ENCODE results near the gene PAPPA2.
"Not testable (repeated sequence)": the region's sequence is repeated elsewhere in the genome, so short reads cannot be mapped to it uniquely, and the experiment has no call there.

Gene PAPPA2

DNA sequence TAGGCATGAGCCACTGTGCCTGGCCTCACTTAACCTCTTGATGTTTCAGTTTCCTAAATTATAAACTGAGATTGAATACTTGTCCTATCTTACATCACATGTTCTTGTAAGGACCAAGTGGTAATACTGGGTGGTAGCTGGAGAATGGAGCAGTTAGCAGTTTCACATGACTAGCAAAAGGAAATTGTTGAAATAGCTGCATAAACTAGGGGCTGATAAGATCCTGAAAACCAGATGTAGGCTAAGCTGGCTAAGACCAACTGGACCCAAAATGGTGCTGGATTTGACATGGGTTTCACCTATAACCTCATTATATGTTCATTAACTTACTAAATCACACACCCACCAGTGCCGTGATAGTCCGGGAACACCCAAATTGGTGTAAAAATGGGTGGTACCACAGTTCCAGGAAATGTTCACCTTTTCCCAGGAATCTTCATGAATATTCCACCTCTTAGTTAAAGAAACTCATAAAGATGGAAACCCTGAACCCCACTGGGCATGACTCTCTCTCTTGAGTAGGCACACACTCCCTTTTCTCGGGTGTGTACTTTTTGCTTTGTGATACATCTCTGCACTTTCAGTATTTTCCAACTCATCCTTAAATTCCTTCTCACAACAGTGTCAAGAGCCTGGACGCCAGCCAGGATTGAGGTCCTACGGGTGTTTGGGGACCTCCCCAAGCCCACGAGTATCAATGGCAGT, at the start of gene PAPPA2:
Gene PAPPA2, plus strand, starts transcription at position 502 of the 705 bp plus-strand sequence. CDS start 93,148 bp downstream, outside the sequence.
- no peak for DNase-seq

DNA sequence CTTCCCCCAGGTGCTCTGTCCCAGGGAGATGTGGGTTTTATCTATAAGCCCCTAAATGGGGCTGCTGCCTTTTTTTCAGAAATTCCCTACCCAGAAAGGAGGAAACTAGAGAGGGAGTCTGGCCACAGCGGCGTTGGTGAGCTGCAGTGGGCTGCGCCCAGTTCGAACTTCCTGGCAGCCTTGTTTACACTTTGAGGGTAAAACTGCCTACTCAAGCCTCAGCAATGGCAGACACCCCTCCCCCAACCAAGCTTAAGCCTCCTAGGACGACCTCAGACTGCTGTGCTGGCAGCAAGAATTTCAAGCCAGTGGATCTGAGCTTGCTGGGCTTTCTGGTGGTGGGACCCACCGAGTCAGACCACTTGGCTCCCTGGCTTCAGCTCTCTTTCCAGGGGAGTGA, 46.2 kb upstream of the PAPPA2 start:
- DNase-seq: no peak

- DNase-seq: not testable (repeated sequence)
Observed at GRCh38 chr1:176419608-176420007, 43.4 kb upstream of the PAPPA2 start.

DNA sequence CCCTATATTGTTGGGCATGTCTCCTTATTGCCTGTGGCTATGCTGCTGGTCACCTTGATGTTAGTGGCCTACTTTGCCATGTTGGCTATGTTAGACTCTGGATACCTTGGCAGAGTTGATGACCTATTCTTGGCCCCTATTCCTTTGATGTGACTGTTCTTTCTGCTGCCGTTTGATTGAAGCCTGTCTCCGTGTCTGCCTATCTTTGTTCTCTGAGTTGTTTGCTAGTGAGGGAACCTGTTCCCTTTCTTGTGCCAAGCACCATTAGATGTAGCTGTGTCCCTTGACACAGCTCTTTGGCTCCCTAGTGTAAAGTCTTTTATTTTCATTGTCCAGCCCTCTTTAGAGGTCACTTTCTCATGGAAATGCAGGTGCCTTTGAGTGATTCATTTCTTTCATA, 28.7 kb upstream of the PAPPA2 start:
- no peak for DNase-seq

- DNase-seq: no peak
Observed at GRCh38 chr1:176436251-176436650, 26.7 kb upstream of the PAPPA2 start.

DNA sequence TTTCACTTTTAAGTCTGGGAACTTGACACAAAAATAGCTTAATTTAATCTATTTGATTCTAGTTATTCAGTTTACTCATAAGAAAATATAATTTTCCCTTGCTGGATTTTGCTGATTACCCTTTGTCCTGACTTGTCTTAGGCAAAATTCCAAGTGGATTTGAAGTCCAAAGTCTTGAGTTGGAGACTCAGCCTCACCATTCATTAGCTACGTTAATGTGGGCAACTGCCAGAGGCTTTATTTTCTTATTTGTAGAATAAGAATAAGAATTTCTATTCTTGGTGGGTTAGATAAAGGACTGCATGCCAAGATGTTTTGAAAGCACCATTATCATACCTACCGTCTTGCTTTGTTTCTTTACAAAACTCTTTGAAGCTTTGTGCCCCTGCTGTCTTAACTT, 22.8 kb upstream of the PAPPA2 start:
- DNase-seq: no peak

GRCh38 chr1:176444286-176444685, 18.7 kb upstream of the PAPPA2 start:
- no peak for DNase-seq

DNA sequence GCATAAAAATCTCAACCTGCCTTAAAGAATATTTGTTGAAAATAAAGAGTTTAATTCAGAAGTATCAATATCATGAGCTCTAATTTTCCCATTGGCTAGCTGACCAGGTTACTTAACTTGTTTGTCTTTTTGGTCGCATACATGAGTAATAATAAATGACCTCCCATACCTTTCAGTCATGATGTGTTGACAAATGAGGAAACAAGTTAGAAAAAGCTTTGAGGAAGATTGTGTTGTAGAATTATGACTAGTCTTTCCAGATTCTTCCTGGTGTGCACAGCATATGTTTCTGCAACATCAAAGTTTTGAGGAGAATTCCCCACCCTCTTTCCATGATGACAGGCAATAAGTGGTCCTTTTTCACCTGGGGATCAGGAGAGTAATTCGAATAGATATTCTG, 17.6 kb upstream of the PAPPA2 start:
- no peak for DNase-seq

DNA sequence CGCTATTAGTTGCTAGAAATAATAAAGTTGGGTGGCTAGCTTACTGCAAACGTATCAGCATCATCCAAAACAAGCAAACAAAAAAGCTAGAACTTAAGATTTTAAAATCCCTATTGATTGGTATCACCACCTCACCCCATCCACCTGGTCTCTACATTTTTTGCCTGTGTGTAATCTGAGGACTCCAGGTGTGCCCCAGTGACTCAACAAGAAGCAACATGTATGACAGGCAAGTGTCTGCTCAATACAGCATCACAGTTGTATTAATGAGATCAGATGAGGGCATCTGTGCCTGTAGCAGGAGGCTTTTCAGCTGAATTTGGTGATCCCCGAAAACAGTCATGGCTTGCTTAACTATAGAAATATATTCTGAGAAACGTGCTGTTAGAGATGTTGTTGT, 14.6 kb upstream of the PAPPA2 start:
- no peak for DNase-seq

GRCh38 chr1:176450526-176450925, 12.4 kb upstream of the PAPPA2 start:
- no peak for DNase-seq

GRCh38 chr1:176451741-176452140, 11.2 kb upstream of the PAPPA2 start:
- DNase-seq: not testable (repeated sequence)

- no peak for DNase-seq
Observed at GRCh38 chr1:176456795-176457194, 6.2 kb upstream of the PAPPA2 start.

GRCh38 chr1:176460544-176461336, 2.2 kb upstream of the PAPPA2 start:
- no peak for DNase-seq

GRCh38 chr1:176461576-176461975, 1.4 kb upstream of the PAPPA2 start:
- no peak for DNase-seq

DNA sequence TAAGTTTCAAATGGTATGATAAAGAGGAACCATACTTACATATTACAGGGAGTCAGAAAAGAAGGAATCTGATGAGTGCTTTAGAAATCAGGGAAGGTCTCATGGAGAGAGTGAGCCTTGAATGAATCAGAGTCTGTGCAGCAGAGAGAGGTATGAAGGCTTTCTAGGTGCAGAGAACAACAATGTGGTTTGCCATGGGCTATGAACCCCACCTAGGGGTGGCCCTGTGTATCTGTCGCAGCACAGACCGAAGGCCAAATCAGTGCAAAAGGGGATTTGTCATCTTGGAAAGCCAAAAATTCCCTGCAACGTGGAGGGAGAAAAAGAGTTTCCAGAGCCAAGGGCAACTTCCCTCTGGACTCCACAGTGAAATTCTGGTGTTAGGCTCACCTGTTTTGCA, 3.5 kb downstream of the PAPPA2 start:
- DNase-seq: no peak

GRCh38 chr1:176469450-176470010, 6.6 kb downstream of the PAPPA2 start:
- no peak for DNase-seq

DNA sequence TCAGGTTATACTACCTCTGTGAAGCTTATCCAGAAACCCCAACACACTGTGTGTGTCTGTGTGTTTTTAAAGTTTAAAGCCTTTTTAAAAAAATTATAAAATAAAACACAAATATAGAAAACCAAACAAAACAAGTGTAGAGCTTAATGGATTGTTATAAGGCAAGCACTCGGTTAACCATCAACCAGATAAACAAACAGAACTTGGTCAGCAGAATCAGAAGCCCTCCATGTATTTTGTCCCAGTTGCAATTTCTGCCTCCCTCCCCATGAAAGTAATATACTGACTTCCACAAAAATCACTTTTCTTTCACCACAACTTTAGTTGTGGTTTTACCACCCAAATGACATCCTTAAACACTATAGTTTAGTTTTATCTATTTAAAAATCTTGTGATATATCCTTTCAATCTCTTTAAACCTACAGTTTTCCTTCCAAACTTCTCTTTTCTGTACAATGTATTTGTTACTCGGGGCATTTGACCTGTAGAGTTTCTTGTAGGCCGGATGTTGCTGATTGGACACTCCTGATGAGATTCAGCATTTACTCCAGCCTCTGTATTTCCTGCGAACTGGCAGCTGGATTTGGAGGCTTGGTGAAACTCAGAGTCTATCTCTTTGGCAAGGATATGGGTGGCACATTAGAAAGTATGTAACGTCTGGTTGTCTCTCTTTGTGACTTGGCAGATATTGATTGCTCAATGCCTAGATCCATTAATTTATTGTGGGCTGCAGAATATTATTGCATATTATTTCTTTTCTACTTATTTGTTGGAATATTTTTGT, 8.6 kb downstream of the PAPPA2 start:
- no peak for DNase-seq

DNA sequence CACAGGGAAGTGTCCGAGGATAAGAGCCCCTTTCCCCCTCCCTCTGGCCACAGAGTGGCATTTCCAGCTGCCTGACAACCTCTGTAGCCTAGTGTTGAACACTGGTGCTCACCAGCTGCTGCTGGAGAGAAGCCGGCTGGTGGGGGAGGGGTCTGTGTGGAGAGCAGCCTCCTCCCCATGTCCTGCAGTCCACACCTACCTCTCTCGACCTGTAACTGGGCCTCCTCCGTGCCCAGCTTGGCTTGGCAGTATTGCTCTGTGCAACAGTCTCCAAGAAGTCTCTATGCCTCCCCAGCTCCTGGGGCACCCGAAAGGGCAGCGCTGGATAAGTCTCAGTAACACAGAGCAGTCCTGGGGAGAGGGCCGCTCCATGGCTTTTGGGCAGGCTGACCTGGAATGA, 17.0 kb downstream of the PAPPA2 start:
- DNase-seq: no peak

DNA sequence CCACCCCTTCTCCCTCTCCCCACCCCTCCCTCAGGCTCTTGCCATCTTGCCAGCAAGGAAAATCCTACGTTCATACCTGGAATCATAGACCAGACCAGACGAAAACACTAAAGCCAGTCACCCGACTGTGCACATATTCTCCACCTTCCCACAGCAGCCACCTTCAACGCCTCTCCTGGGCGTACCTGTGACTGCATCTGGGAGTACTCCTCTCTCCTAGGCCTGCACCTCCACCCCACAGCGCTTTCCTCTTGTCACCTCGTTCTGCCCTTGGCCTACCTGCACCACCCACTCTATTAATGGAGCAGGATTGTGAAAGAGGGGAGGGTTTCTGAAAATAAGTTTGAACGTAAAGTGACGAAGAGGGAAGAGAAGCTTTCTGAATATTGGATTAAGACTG, 17.8 kb downstream of the PAPPA2 start:
- no peak for DNase-seq

DNA sequence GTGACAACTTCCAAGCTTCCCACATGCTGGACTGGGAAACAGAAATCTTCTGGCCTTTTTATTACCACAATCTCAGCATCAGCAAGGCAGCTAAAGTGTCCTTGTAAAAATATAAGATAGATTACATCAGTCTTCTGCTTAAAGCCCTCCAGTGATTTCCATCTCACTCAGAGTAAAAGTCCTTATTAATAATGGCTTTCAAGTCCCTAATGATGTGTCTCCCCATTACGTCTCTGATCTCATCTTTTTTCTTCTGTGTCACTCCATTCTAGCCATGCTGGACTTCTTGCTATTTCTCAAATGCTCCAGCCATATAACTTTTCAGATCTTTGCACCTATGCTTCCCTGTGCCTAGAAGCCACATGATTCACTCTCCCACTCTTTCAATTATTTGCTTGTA, 22.1 kb downstream of the PAPPA2 start:
- DNase-seq: no peak

DNA sequence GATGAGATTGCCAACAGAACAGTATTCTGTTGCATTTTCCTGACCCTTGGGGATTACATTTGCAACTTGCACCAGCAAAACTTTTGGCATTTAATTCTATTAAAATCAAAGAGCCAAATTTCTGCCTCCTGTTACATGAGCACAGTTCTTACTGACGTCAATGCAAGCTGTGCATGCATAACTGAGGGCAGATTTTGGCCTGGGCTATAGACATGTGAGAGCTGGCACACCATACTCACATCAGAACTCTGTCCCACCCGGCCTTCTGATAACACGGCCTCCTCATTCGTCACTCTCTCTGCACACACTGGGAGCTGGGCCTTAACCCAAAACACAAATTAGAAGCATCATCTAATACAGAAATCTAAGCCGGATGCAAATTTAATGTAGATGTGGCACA, 31.5 kb downstream of the PAPPA2 start:
- DNase-seq: no peak

- no peak for DNase-seq
Observed at GRCh38 chr1:176499671-176500070, 36.7 kb downstream of the PAPPA2 start.

DNA sequence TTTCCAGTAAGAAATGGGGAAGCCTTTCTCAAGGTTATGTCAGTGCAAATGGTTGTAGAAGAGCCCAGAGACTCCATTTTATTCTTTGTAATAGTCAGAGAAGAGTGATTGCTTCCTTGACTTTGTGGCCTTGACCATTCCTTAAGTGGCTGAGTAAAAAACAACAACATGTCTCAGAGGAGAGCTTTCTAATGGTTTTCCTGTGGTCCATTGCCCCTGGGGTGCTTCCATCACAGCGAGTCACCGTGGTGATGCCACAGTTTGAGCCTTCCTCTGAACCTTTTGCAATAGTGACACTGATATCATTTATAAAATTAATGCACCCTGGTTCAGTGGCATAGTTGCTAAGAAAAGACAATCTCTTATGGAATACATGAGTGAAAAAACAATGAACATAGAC, 38.6 kb downstream of the PAPPA2 start:
- no peak for DNase-seq

Measured in stimulated activated CD4-positive, alpha-beta T cell treated with anti-CD3 and anti-CD28 coated beads, Interleukin-12 subunit alpha, Interleukin-12 subunit beta, amount 100 ng/mL, for 4 hours (primary cell).